NCI-H460 (cell line): ENCODE results near the gene NFATC2. TPM values are rescaled to one million over a fixed set of nuclear protein-coding genes. Genes with fewer than 3 reads are reported as not detected.

Source experiments
- DNase-seq: peaks from one replicate; pipeline ENCODE4 v3.0.0-alpha.2; 2016; ENCODE audit warnings: low read depth; ENCODE audit errors: extremely low read depth
- total RNA-seq: library from RNA; depleted of rRNA; stranded (reverse); fragments of >200 nt; shearing (Covaris generic); gene quantifications from 2 replicates; pipeline ENCODE4 v1.2.3, GENCODE V29; 2014

The NFATC2 gene
- total RNA-seq, 1 experiment from 2014 or later, result 1.1 TPM

GRCh38 chr20:51439160-51439689 lies 103.3 kb downstream of the NFATC2 start:
- no peak for DNase-seq

GRCh38 chr20:51438136-51438535 lies 104.4 kb downstream of the NFATC2 start:
- DNase-seq, result no peak

DNA sequence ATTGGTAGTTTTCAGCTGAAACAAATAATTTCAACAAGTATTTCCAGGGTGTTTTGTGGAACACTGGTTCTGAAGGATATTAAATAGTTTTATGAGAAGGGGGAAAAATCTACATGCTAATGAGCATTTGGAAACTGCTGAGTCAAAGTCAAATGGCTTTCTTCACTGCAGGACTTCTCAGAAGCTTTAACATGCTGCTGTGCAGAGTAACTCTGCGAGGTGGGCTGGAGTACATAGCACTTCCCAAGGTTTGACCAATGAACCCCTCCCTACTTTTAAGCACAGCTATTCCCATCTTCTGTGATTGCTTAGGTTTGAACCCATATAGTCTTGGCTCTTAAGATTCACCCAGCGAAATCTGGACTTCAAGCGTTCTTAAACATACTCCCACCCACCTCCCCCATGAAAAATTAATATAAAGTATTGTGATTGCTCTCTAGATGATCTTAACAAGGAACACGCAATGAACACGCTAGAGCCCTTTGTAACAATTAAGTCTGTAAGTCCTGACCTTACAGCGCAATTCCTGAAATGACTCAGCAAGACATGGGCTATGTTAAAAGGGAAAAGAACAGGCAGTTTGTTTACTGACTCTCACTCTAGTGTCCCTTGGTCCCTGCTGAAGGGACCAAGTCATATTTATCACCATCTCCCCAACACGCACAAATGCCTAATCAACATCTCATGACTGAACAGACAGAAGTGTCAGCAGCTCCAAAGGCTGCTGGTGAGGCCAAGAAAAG lies 105.2 kb downstream of the NFATC2 start:
- no peak for DNase-seq

GRCh38 chr20:51434580-51435247 lies 107.8 kb downstream of the NFATC2 start:
- peak; percentile 91 for DNase-seq

- no peak for DNase-seq
Observed at GRCh38 chr20:51434026-51434425, 108.5 kb downstream of the NFATC2 start.

DNA sequence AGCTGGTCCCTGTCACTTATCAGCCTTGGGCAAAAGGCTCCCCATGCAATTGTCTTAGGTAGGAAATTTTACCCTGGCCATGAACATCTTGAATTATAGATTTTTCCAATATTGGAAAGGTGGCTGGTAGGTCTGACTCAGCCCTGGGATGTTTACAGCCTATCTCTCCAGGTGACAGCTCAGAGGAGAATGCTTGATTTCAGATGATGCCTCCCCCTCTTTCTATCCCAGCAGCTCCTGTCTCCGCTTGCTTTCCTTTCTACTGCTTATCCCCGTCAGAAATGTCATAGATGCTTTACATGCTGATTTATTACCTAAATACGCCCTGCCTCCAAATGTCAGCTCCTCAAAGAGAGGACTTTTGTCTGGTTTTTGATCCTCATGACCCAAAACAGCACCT lies 109.6 kb downstream of the NFATC2 start:
- DNase-seq, result no peak

DNA sequence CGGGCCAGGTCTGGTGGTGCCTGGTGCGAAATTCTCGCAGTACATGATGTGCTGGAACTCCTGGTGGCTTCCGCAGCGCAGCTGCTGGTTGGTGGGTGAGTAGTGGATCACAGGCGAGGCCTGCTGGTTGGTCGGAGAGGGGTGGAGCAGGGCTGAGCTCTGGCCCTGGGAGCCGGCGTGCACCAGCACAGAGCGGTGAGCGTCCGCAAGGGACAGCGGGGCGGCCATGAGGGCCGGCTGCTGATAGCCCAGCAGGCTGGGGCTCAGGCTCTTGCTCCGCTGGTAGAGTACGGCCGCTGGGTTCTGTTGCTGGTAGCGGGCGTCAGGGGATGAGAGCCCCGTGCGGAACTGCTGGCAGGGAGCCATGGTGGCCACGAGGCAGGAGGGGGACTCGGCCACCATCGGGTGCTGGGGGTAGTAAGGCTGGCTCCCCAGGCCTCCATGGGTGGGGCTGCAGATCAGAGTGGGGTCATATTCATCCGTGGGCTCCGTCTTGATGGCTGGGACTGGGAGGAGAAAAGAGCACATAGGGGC lies 110.2 kb downstream of the NFATC2 start:
- no peak for DNase-seq

- DNase-seq, result no peak
Observed at GRCh38 chr20:51431321-51431720, 111.2 kb downstream of the NFATC2 start.

DNA sequence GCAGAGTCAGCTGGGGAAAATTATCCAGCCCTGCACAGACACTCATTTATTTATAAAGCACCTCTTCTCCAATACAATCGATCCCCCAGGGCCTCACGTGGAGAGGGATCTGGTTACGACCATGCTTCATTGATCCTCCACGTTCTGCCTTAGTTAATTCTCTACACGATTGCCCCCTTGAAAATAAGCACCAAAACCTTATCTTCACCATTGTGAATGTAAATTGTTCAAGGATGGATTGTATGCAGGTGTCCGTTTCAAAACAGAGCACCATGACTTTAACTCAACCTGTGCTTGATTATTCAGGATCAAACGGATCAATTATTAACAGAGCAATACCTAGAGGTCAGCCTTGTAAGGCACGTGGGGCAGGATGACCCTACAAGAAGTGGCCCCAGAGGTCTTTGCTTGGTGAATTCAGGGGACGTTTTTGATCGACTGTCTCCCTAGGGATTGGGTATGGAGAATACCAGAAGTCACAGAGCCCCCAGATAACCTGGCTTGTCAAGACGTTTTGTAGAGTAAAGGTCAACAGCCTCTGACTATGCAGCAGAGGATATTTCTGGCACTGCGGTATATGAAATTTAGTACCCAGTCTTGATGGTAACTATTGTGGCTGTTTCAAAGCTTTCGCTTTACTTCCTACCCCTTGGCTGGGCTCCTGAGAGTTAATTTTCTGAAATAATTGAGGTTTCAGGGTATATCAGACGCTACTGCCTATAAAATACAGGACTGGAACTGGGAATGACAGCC lies 112.1 kb downstream of the NFATC2 start:
- no peak for DNase-seq

DNA sequence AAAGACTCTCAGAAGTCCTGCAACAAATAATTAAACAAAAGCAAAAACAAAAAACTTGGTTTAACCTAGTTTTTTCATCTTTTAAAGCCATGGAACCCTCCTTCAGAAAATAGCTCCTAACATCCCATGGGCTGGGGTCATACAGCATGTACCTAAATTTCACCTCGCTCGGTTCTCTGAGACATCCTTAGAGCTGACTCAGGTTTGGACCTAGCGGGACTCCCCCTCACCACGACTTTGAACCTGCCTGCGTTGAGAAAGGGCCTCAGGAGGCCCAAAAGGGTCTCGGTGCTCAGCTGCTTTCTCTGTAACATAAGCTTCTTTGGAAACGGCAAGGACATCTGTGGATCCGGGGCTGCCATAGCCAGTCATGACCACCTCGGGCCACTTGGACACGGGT lies 112.8 kb downstream of the NFATC2 start:
- no peak for DNase-seq

DNA sequence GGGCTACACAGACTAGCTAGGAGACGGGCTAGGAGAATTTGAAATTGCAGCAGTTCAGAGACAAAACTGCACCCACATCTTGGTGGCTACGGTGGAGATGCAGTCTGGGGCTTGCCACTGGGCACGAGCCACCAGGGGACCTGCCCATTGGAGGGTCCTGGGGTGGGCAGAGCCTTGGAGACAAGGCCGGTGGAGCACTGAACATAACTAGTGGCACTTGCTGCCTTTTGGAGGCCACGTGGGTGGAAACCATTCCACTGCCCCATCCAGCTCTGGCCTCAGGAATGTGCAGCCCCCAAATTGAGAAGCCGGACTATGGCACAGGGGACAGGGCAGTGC lies 113.4 kb downstream of the NFATC2 start:
- DNase-seq, result no peak

GRCh38 chr20:51428401-51429143 lies 113.9 kb downstream of the NFATC2 start:
- no peak for DNase-seq

DNA sequence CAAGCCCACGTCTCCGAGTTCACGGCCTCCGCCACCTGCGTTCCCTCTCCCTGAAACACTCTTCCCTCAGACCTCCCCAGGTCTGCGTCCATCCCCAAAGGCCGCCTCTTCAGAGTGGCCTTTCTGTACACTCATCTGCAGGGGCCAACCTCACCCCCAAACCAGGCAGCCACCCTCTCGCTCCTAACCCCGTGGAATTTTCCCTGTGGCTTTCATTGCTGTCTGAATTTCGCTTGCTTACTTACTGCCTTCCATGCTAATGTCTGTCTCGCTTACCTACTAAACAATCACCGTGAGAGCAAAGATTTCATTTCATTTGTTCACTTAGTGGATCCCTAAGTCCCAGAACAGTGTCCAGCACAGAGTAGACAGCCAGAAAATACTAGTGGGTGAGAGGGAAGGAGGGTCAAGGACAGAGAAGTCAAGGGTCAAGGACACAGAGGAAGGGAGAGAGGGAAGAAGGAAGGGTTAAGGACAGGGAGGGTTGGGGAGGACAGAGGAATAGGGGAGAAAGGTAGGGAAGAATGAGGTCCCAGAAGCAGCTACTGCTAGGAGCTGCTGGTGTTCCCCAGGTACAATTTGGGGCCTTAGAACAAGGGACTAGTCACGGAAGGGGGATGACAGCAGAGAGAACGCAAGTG lies 114.7 kb downstream of the NFATC2 start:
- DNase-seq, result no peak

- no peak for DNase-seq
Observed at GRCh38 chr20:51426718-51427650, 115.5 kb downstream of the NFATC2 start.

GRCh38 chr20:51425347-51426106 lies 117.0 kb downstream of the NFATC2 start:
- DNase-seq, result no peak

GRCh38 chr20:51424270-51425117 lies 118.0 kb downstream of the NFATC2 start:
- DNase-seq, result no peak

- DNase-seq, result no peak
Observed at GRCh38 chr20:51423810-51424209, 118.7 kb downstream of the NFATC2 start.
